HG03196 (cell line): ENCODE data around the gene MED31.
"Not testable (repeated sequence)": the region's sequence is repeated elsewhere in the genome, so short reads cannot be mapped to it uniquely, and the experiment has no call there.

ENCODE experiments used
- ATAC-seq: cut with Tn5 transposase; IDR thresholded peaks from one replicate; pipeline ENCODE4 v1.9.1; 2021; ENCODE audit not compliant: unreplicated experiment

The MED31 gene

DNA sequence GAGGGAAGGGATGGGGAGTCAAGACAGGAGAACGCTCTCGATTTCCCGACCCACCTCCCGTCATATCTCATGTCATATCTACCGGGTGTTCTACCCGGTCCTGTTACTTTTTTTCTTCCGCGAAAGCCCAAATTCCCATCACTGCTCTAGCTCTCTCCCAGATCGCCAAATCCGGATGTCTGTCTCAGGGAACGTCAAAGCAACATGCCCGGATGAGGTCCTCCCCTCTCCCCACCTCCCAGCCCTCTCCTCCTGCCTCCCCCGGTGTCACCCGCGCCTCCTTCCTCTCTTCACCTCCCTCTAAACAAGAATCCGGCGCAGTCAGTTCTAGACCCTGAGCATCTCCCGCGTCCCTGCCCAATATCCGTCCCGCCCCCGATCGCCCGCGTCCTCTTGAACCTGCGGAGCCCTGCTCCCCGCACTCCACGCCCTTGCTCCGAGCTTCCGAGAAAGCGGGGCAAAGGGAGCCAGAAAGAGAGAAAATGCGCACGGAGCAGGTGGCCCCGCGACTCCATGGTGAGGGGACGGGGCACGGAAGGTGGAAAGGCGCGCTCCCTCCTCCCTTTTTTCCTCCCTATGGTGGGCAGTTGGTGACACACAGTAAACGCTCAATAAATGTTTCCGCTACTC lies 4.4 kb upstream of the MED31 start:
- ATAC-seq = not testable (repeated sequence)

DNA sequence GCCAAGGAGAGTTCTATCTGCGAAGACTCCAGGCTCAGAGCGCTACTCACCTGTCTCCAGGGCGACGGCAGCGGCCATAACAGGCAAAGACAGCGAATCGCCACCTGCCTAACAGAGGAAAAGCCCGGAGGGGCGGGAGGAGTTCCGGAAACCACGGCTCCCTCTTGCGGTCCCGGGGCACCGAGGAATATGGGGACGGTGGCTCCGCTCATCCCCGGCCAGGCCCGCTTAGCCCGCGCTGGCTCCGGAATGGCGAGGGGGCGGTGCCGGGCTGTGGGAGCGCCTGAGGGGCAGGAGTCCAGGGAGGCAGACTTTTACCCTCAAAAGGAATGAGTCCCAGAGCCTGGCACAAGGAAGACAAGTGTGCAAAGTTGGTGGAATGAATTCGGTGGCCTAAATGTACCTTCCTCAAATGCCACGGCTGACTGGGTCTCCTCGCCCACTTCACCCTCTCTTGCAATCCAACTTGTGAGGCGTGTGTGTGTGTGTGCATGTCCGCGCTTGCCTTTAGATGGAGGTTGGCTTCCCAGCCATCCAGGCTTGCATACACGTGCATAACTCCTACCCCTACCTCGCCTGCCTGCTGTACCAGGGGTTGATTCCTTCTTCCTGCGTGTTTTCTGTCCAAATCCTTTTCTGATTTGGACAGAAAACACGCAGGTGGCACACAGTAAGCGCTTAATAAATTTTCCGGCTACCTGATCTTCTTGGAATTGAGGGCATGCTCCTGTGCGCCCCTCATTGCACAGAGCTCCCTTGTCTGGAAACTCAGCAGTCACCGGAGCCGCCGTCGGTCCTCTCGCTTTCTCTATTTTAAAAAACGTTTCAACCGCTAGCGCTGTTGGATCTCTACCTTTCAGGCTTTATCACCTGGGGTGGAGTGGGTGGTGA lies 3.7 kb upstream of the MED31 start:
- ATAC-seq = no peak

- no peak for ATAC-seq
Measured at GRCh38 chr17:6651919-6652452, 581 bp upstream of the MED31 start.

- no peak for ATAC-seq
Measured at GRCh38 chr17:6648181-6648580, 3.2 kb downstream of the MED31 start.

GRCh38 chr17:6643451-6644125 lies 7.8 kb downstream of the MED31 start:
- ATAC-seq = no peak

GRCh38 chr17:6642592-6642991 lies 8.8 kb downstream of the MED31 start:
- ATAC-seq = no peak

GRCh38 chr17:6641247-6641863 lies 10.1 kb downstream of the MED31 start:
- ATAC-seq = peak; percentile 7

GRCh38 chr17:6640536-6641246 lies 10.7 kb downstream of the MED31 start, which contains the start of the genes KIAA0753 and TXNDC17:
TSS of gene KIAA0753 (minus strand) at chr17:6640711. CDS start at chr17:6635103, 5,608 bp downstream.
TSS of gene TXNDC17 (plus strand) at chr17:6641060. CDS start at chr17:6641083, 23 bp downstream.
- ATAC-seq = peak; percentile 88

- ATAC-seq = no peak
Measured at GRCh38 chr17:6639586-6640535, 11.5 kb downstream of the MED31 start.

GRCh38 chr17:6639014-6639585 lies 12.3 kb downstream of the MED31 start:
- ATAC-seq = no peak

DNA sequence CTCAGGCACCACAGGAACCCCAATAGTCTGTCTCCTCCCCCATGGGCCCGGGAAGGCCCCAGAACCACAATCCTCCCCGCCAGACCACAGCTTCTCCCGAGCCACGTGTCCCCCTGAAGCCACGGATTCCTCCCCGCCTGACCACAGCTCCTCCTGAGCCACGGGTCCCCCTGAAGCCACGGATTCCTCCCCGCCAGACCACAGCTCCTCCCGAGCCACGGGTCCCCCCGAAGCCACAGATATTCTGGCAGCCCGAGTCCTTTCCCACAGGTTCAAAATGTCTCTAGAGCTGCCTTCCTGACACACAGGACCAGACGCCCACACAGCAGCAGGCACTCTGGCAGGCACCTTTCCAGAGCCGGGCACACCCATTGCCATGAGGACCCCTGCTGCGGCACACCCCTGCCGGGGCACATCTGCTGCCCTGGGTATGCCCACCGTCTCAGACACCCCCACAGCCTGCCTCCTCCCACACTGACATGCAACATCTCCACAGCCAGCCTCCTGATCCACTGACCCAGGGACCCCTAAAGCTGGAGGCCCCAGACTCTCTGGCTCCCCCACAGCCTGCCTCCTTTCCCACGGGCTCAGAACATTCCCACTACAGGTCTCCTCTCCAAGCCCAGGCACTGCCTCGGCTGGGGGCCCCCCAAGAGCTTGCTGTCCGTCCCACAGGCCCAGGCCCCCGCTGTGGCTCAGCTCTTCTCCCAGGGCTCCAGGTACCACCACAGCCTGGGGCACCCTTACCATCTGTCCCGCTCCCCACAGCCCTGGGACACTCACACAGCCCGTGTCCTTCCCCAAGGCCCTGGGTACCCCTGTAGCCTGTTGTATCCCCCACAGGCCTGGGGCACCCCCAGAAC lies 13.1 kb downstream of the MED31 start:
- ATAC-seq = no peak

GRCh38 chr17:6637458-6637840 lies 14.0 kb downstream of the MED31 start:
- ATAC-seq = no peak

- no peak for ATAC-seq
Measured at GRCh38 chr17:6636616-6637457, 14.6 kb downstream of the MED31 start.

DNA sequence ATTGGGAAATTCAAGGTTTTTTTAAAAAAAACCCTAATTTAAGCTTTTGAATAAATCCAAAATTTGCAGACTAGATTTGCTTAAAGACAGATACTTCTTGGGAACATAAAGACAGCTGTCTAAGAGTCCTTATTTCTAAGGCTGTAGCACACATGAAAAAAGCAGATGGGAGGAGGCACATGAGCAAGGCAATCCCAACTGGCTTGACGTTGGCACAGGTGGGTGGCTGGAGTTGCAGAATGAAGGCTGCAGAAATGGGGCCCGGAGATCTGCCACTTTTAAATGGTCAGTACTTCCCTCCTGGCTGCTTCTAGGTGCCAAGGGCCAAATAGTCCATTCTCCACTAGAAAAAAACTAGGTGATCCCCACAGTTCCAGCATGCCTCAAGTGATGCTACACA lies 15.3 kb downstream of the MED31 start:
- ATAC-seq = no peak

DNA sequence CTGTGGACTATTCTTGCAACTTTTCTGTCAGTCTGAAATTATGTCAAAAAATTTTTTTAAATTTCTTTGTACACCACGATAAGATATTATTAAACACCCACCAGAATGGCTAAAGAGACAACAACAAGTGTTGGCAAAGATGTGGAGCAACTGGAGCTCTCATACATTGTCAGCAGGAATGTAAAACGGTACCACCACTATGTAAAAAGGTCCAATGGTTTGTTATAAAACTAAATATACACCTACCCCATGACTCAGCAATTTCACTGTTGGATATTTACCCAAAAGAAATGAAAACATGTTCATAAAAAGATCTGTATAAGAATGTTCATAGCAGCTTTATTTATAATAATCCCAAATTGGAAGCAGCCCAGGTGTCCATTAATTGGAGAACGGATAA lies 18.1 kb downstream of the MED31 start:
- no peak for ATAC-seq

- ATAC-seq = no peak
Measured at GRCh38 chr17:6632530-6632929, 18.9 kb downstream of the MED31 start.

DNA sequence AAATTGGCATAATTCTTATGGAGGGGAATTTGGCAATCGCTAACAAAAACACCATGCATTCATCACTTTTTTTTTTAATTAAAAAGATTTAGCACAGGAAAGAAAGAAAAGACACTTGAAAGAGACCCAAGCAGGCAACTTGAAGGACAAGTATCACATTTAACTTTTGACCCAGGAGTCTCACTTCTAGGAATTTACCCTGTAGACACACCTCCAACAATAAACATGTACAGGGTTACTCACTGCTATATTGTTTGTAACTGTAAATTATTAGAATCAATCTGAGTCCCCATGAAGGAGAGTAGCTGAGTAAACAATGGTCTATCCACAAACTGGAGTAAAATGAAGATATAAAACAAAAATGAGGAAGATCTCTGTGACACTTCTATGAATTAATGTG lies 21.0 kb downstream of the MED31 start:
- ATAC-seq = no peak
